Measurements from ENCODE around the gene EHHADH.

Gene EHHADH

DNA sequence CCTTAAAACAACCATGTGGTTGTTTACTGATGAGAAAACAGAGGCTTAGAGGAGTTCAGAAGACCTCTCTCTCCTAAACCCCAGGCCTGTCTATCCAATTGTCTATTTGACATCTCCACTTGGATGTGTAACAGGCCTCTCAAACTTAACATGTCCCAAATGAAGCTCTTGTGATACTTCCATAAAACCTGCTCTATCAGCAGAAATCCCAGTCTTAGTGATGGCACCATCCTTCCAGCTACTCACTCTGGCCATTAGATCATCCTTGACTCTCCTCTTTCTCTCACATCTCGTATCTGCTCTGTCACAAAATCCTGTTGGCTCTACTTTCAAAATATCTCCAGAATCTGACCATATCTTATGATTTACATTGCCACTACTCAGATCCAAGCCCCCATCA is 28.8 kb downstream of the EHHADH start:
- H3K36me3 ChIP-seq (ENCODE audit: control insufficient read depth, insufficient read depth, low read length): no peaks in the 10 kb centered on the region
- H3K27me3 ChIP-seq (replicated peaks; ENCODE audit: control insufficient read depth, insufficient read depth, low read length): no peaks in the 10 kb centered on the region
- H3K4me3 ChIP-seq (replicated peaks; ENCODE audit: low read depth, low read length): no peak overlapping the region
- no peak for DNase-seq (ENCODE audit: extremely low read depth, insufficient read length)
- TF ChIP-seq, protein P1, sequence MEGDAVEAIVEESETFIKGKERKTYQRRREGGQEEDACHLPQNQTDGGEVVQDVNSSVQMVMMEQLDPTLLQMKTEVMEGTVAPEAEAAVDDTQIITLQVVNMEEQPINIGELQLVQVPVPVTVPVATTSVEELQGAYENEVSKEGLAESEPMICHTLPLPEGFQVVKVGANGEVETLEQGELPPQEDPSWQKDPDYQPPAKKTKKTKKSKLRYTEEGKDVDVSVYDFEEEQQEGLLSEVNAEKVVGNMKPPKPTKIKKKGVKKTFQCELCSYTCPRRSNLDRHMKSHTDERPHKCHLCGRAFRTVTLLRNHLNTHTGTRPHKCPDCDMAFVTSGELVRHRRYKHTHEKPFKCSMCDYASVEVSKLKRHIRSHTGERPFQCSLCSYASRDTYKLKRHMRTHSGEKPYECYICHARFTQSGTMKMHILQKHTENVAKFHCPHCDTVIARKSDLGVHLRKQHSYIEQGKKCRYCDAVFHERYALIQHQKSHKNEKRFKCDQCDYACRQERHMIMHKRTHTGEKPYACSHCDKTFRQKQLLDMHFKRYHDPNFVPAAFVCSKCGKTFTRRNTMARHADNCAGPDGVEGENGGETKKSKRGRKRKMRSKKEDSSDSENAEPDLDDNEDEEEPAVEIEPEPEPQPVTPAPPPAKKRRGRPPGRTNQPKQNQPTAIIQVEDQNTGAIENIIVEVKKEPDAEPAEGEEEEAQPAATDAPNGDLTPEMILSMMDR (IDR thresholded peaks at IDR 0.05; ENCODE audit: insufficient read depth, low read length, poor library complexity, severe bottlenecking): no peak

GRCh38 chr3:185221203-185221602 is 32.6 kb downstream of the EHHADH start:
- no peaks in the 10 kb centered on the region for H3K36me3 ChIP-seq (ENCODE audit: control insufficient read depth, insufficient read depth, low read length)
- H3K27me3 ChIP-seq (replicated peaks; ENCODE audit: control insufficient read depth, insufficient read depth, low read length): no peaks in the 10 kb centered on the region
- H3K4me3 ChIP-seq (replicated peaks; ENCODE audit: low read depth, low read length): no peak overlapping the region

DNA sequence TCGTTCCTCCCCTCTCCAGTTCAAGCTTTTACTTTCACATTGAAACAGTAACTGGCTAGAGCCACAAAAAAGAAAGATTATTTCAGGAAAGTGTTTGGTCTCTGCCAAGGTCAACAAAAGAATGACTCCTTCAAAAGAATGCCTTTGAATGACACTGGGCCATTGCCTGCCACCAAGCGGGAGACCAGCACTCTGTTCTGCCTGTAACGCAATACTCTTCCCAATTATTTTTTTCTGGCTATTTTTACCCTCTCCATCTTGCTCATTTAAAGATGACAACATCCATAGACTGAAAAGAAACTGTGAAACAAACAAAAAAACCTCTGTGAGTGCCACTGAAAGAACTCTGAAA is 37.3 kb downstream of the EHHADH start:
- TF ChIP-seq, protein P1 (IDR thresholded peaks at IDR 0.05; ENCODE audit: insufficient read depth, low read length, poor library complexity, severe bottlenecking): no peak
- Histone ChIP-seq H3K4me3 (replicated peaks; ENCODE audit: low read depth, low read length) (peak overlapping the region; percentile 28), H3K36me3 (ENCODE audit: control insufficient read depth, insufficient read depth, low read length) (no peaks in the 10 kb centered on the region), H3K27me3 (replicated peaks; ENCODE audit: control insufficient read depth, insufficient read depth, low read length) (no peaks in the 10 kb centered on the region)
- DNase-seq (ENCODE audit: extremely low read depth, insufficient read length): no peak

More at GRCh38 chr3:185221203-185221602, 32.6 kb downstream of the EHHADH start:
- TF ChIP-seq, protein P1 (IDR thresholded peaks at IDR 0.05; ENCODE audit: insufficient read depth, low read length, poor library complexity, severe bottlenecking): no peak
- DNase-seq (ENCODE audit: extremely low read depth, insufficient read length): no peak

DNA sequence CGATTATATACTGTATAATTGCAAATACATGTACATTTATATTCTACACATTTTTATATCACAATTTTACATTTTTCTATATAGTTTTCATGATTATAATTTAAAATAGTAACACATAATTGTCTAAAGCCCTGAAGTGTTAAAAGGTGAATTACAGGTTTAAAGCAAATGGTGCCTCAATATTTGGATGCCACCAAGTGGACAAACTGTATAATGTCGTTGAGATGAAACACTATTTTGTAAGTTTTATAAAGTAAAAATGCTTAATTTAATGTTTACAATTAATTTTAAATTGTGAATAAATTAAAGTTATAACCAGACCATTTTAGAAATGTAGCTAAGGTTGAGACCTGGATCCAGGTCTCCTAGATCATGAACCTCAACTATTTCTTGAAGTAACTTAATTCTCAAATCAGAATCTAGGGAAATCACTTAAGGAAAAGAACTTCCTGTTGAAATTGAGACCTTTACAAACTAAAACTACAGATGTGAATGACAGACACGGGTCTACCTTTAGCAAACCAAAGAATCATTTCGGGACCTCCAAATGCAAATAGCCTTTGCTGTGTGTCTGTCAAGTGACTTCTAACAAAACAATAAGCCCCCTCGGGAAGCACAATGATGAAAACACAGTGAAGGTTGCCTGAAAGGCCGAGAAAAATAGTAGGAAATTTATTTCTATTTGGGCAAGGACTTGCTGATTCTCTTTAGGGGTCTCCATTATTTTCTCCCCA is 37.8 kb downstream of the EHHADH start:
- no peak for DNase-seq (ENCODE audit: extremely low read depth, insufficient read length)
- H3K36me3 ChIP-seq (ENCODE audit: control insufficient read depth, insufficient read depth, low read length): no peaks in the 10 kb centered on the region
- TF ChIP-seq, protein P1 (IDR thresholded peaks at IDR 0.05; ENCODE audit: insufficient read depth, low read length, poor library complexity, severe bottlenecking): peak; percentile 51
- no peaks in the 10 kb centered on the region for H3K27me3 ChIP-seq (replicated peaks; ENCODE audit: control insufficient read depth, insufficient read depth, low read length)
- H3K4me3 ChIP-seq (replicated peaks; ENCODE audit: low read depth, low read length): peak overlapping the region; percentile 28

DNA sequence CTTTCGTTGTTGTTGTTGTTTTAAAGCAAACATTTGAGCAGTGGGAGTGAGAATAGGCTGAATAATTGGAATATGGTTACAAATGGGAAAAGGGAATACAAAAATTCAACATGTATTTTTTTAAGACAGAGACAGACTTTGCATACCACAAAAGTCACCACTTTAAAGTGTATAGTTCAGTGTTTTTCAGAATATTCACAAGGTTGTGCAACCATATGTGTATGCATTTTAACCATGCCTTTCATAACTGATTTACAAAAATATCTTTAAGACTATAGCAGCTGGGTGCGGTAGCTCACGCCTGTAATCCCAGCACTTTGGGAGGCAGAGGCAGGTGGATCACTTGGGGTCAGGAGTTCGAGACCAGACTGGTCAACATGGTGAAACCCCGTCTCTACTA is 41.3 kb downstream of the EHHADH start:
- TF ChIP-seq, protein P1 (IDR thresholded peaks at IDR 0.05; ENCODE audit: insufficient read depth, low read length, poor library complexity, severe bottlenecking): no peak
- H3K4me3 ChIP-seq (replicated peaks; ENCODE audit: low read depth, low read length): no peak overlapping the region
- no peaks in the 10 kb centered on the region for H3K27me3 ChIP-seq (replicated peaks; ENCODE audit: control insufficient read depth, insufficient read depth, low read length)

GRCh38 chr3:185212086-185212485 is 41.8 kb downstream of the EHHADH start:
- no peak for DNase-seq (ENCODE audit: extremely low read depth, insufficient read length)
- Histone ChIP-seq H3K36me3 (ENCODE audit: control insufficient read depth, insufficient read depth, low read length) (no peaks in the 10 kb centered on the region), H3K4me3 (replicated peaks; ENCODE audit: low read depth, low read length) (no peak overlapping the region), H3K27me3 (replicated peaks; ENCODE audit: control insufficient read depth, insufficient read depth, low read length) (no peaks in the 10 kb centered on the region)
- TF ChIP-seq, protein P1 (IDR thresholded peaks at IDR 0.05; ENCODE audit: insufficient read depth, low read length, poor library complexity, severe bottlenecking): no peak

More for the DNA sequence above, 41.3 kb downstream of the EHHADH start:
- DNase-seq (ENCODE audit: extremely low read depth, insufficient read length): no peak
- H3K36me3 ChIP-seq (ENCODE audit: control insufficient read depth, insufficient read depth, low read length): no peaks in the 10 kb centered on the region

Data from GM06990 (cell line).